Endothelial cell (in vitro differentiated cells): ENCODE data around the gene TFF3. TPM values are rescaled to one million over a fixed set of nuclear protein-coding genes. Genes with fewer than 3 reads are reported as not detected.

Experiments
- DNase-seq: peaks from one replicate; pipeline ENCODE4 v3.0.0; 2021; ENCODE audit warnings: low spot score
- H3K27ac Mint-ChIP-seq: one replicate; pipeline ENCODE4 v1.8.0; 2021; ENCODE audit warnings: mixed read lengths, inconsistent platforms; ENCODE audit not compliant: unreplicated experiment
- H3K27me3 Mint-ChIP-seq: one replicate; pipeline ENCODE4 v1.8.0; 2021; ENCODE audit warnings: mild to moderate bottlenecking, moderate library complexity, mixed read lengths, inconsistent platforms; ENCODE audit not compliant: unreplicated experiment
- H3K36me3 Mint-ChIP-seq: one replicate; pipeline ENCODE4 v1.8.0; 2021; ENCODE audit warnings: mild to moderate bottlenecking, low read depth, mixed read lengths, inconsistent platforms; ENCODE audit not compliant: unreplicated experiment
- H3K4me1 Mint-ChIP-seq: one replicate; pipeline ENCODE4 v1.8.0; 2021; ENCODE audit warnings: mild to moderate bottlenecking, mixed read lengths, inconsistent platforms; ENCODE audit not compliant: unreplicated experiment
- H3K4me3 Mint-ChIP-seq: one replicate; pipeline ENCODE4 v1.8.0; 2021; ENCODE audit warnings: mild to moderate bottlenecking, mixed read lengths, inconsistent platforms; ENCODE audit not compliant: unreplicated experiment
- H3K9me3 Mint-ChIP-seq: one replicate; pipeline ENCODE4 v1.8.0; 2021; ENCODE audit warnings: mixed read lengths, inconsistent platforms; ENCODE audit not compliant: unreplicated experiment
- CTCF ChIP-seq: fragments of 200-600 bp; sonication (generic); IDR thresholded peaks from one replicate; pipeline ENCODE4 v1.5.0; 2021; ENCODE audit warnings: antibody characterized with exemption; ENCODE audit not compliant: unreplicated experiment
- total RNA-seq: library from RNA; stranded (reverse); fragmentation: NEBNext Ultra II Directional; extraction: Animal tissue kit (Norgen Biotek cat#: 25700); gene quantifications from one replicate; pipeline ENCODE4 v1.2.1, GENCODE V29; 2021; ENCODE audit not compliant: unreplicated experiment

Gene TFF3
- total RNA-seq, 1 donor from 2014 or later: not detected

GRCh38 chr21:42338729-42339715 is 23.8 kb upstream of the TFF3 start:
- no peak for DNase-seq
- Mint-ChIP-seq H3K27ac (no peak overlapping the region), H3K4me1 (no peaks in the 10 kb centered on the region), H3K27me3 (peaks cover 6% of the 10 kb centered on the region), H3K4me3 (no peak overlapping the region), H3K9me3 (no peaks in the 10 kb centered on the region), H3K36me3 (no peaks in the 10 kb centered on the region)
- TF ChIP-seq CTCF: no peak

- H3K4me1 Mint-ChIP-seq: no peaks in the 10 kb centered on the region
- peak; percentile 70 for DNase-seq
- H3K9me3 Mint-ChIP-seq: no peaks in the 10 kb centered on the region
- H3K27ac Mint-ChIP-seq: no peak overlapping the region
- H3K4me3 Mint-ChIP-seq: no peak overlapping the region
- TF ChIP-seq CTCF: peak; percentile 29
- H3K36me3 Mint-ChIP-seq: no peaks in the 10 kb centered on the region
- peaks cover 6% of the 10 kb centered on the region for H3K27me3 Mint-ChIP-seq
Observed at GRCh38 chr21:42337830-42338728, 22.9 kb upstream of the TFF3 start.

GRCh38 chr21:42337276-42337675 is 22.1 kb upstream of the TFF3 start:
- Mint-ChIP-seq H3K27me3 (peaks cover 6% of the 10 kb centered on the region), H3K27ac (no peak overlapping the region), H3K9me3 (no peaks in the 10 kb centered on the region), H3K4me1 (no peaks in the 10 kb centered on the region), H3K36me3 (no peaks in the 10 kb centered on the region), H3K4me3 (no peak overlapping the region)
- TF ChIP-seq CTCF: no peak
- no peak for DNase-seq

- Mint-ChIP-seq H3K27ac (no peak overlapping the region), H3K4me3 (no peak overlapping the region), H3K27me3 (peaks cover 5% of the 10 kb centered on the region), H3K36me3 (no peaks in the 10 kb centered on the region), H3K9me3 (peaks cover 5% of the 10 kb centered on the region), H3K4me1 (no peaks in the 10 kb centered on the region)
- DNase-seq: no peak
- TF ChIP-seq CTCF: no peak
Observed at GRCh38 chr21:42336054-42336453, 20.8 kb upstream of the TFF3 start.
